ENCODE results near the gene CARD11. TPM values are rescaled to one million over a fixed set of nuclear protein-coding genes. Genes with fewer than 3 reads are reported as not detected.

The CARD11 gene
- total and polyA plus RNA-seq, 2 of the 4 experiments (the other 2 are of a cell fraction) = 0.18 to 0.26 TPM

DNA sequence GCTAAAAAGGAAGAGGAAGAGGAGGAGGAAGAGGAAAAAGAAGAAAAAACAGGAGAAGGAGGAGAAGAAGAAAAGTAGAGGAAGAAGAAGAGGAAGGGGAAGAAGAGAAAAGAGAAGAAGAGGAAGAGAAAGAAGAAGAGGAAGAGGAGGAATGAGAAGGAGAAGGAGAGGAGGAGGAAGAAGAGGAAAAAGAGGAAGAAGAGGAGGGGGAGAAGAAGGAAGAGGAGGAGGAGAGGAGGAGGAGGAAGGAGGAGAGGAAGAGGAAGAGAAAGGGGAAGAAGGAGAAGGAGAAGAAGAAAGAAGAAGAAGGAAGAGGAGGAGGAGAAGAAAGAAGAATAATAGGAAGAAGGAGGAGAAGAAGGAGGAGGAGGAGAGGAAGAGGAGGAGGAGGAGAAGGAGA is 103.2 kb downstream of the CARD11 start:
- H3K27me3 ChIP-seq (ENCODE audit: control insufficient read depth, insufficient read depth, low read length) = no peaks in the 10 kb centered on the region; the same call in 1 of the 2 replicates
- H3K9ac ChIP-seq (ENCODE audit: low read depth, low read length) = no peak overlapping the region
- no peak overlapping the region for H3K18ac ChIP-seq (ENCODE audit: low read depth, low read length)
- H3K9me3 ChIP-seq (ENCODE audit: control insufficient read depth, insufficient read depth, low read length) = no peaks in the 10 kb centered on the region
- no peak overlapping the region for H2AK5ac ChIP-seq (ENCODE audit: low read depth, low read length)
- H3K79me1 ChIP-seq (ENCODE audit: low read depth in 1 of 2, low read length in 2 of 2) = no peaks in the 10 kb centered on the region
- H2BK120ac ChIP-seq (ENCODE audit: low read depth, low read length) = no peak overlapping the region
- H2BK5ac ChIP-seq (ENCODE audit: low read depth, low read length, poor library complexity, severe bottlenecking) = no peak overlapping the region
- CTCF ChIA-PET = no interaction called here
- no peak overlapping the region for H4K91ac ChIP-seq (ENCODE audit: insufficient read depth, low read depth, low read length)
- BruUV-seq (replicated peaks) = no TSS peak
- no peak overlapping the region for H2BK15ac ChIP-seq (ENCODE audit: low read depth, low read length)
- no peak overlapping the region for H2BK20ac ChIP-seq (ENCODE audit: low read depth, low read length)
- no peak overlapping the region for H3K4me2 ChIP-seq (ENCODE audit: low read depth, low read length)
- H3K9me1 ChIP-seq (ENCODE audit: insufficient read depth, low read length) = no peaks in the 10 kb centered on the region
- intact Hi-C loops (cut with micrococcal nuclease) (no loop called here), dilution Hi-C loops (cut with HindIII; ENCODE audit: low sequenced_read_pairs, unreplicated experiment) (no loop called here), in situ Hi-C loops (cut with MboI; ENCODE audit: low sequenced_read_pairs) (no loop called here)
- POLR2A ChIA-PET (ENCODE audit: unreplicated experiment) = no interaction called here
- ATAC-seq (ENCODE audit: low read depth) = no peak
- H3K4me3 ChIP-seq (ENCODE audit: insufficient read depth, low read depth, low read length) = no peak overlapping the region
- no peak for TF ChIP-seq CHD1 (IDR thresholded peaks at IDR 0.05; ENCODE audit: low read depth, low read length)
- TF ChIP-seq CEBPB (IDR thresholded peaks at IDR 0.05; ENCODE audit: low read depth, low read length) = no peak
- TF ChIP-seq, protein P1, sequence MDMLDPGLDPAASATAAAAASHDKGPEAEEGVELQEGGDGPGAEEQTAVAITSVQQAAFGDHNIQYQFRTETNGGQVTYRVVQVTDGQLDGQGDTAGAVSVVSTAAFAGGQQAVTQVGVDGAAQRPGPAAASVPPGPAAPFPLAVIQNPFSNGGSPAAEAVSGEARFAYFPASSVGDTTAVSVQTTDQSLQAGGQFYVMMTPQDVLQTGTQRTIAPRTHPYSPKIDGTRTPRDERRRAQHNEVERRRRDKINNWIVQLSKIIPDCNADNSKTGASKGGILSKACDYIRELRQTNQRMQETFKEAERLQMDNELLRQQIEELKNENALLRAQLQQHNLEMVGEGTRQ (IDR thresholded peaks at IDR 0.05; ENCODE audit: low read depth, low read length) = no peak
- TF ChIP-seq RFX5 (IDR thresholded peaks at IDR 0.05; ENCODE audit: low read depth, low read length) = no peak
- TF ChIP-seq POLR2A (IDR thresholded peaks at IDR 0.05; ENCODE audit: low read depth, low read length) = no peak
- TF ChIP-seq BHLHE40 (IDR thresholded peaks at IDR 0.05; ENCODE audit: low read depth, low read length) = no peak
- TF ChIP-seq SMC3 (IDR thresholded peaks at IDR 0.05; ENCODE audit: low read depth, low read length) = no peak
- TF ChIP-seq MXI1 (IDR thresholded peaks at IDR 0.05; ENCODE audit: borderline replicate concordance, low read depth, low read length) = no peak
- no peak overlapping the region for H2AFZ ChIP-seq (replicated peaks; ENCODE audit: low read length, poor library complexity)
- H3K4me1 ChIP-seq (ENCODE audit: control insufficient read depth, insufficient read depth, low read length) = no peaks in the 10 kb centered on the region
- H3K14ac ChIP-seq (replicated peaks; ENCODE audit: low read depth, low read length) = no peak overlapping the region
- H3K36me3 ChIP-seq (ENCODE audit: control insufficient read depth, insufficient read depth, low read length) = no peaks in the 10 kb centered on the region
- H3K56ac ChIP-seq (ENCODE audit: extremely low read depth, insufficient read depth, low read length) = no peak overlapping the region
- H4K20me1 ChIP-seq (ENCODE audit: insufficient read depth, low read length) = no peaks in the 10 kb centered on the region
- H3K27ac ChIP-seq (ENCODE audit: insufficient read depth, low read length) = no peak overlapping the region
- no peak overlapping the region for H2AK9ac ChIP-seq (replicated peaks; ENCODE audit: low read depth, low read length, poor library complexity)
- no peak overlapping the region for H4K8ac ChIP-seq (ENCODE audit: low read depth in 2 of 2, low read length in 2 of 2)
- no peak overlapping the region for H4K5ac ChIP-seq (ENCODE audit: low read depth, low read length)
- no peak overlapping the region for H3K4ac ChIP-seq (ENCODE audit: low read depth, low read length)
- DNase-seq = no peak
- H3K23ac ChIP-seq (ENCODE audit: low read depth, low read length) = no peak overlapping the region

Measured in IMR-90 (cell line).